Sigmoid colon (tissue), 4 donors: ENCODE measurements around the gene TTC3.

Experiments
- CTCF ChIP-seq, 4 experiments: fragments of 450-650 bp in 3 of 4; fragments of 200-600 bp in 1 of 4; IDR thresholded peaks; one replicate each; pipeline ENCODE4 v1.5.1; 2016 to 2019; ENCODE audit warnings: antibody characterized with exemption in 4 of 4, mild to moderate bottlenecking in 3 of 4, moderate library complexity in 2 of 4
- EP300 ChIP-seq, 4 donors: sonication (generic); formaldehyde crosslinking; IDR thresholded peaks; one replicate each; pipeline ENCODE4 v1.6.1; 2017; ENCODE audit warnings: antibody characterized with exemption in 4 of 4
- POLR2A ChIP-seq, 2 donors: fragments of 450-650 bp; IDR thresholded peaks; one replicate each; pipeline ENCODE4 v1.6.1; 2016; ENCODE audit warnings: antibody characterized with exemption in 2 of 2, mild to moderate bottlenecking in 2 of 2, moderate library complexity in 2 of 2
- POLR2AphosphoS5 ChIP-seq, 4 donors: sonication (generic); formaldehyde crosslinking; IDR thresholded peaks; one replicate each; pipeline ENCODE4 v1.6.1; 2017; ENCODE audit warnings: antibody characterized with exemption in 4 of 4

- TF ChIP-seq CTCF (IDR thresholded peaks at IDR 0.05) = no peak
- TF ChIP-seq POLR2A (IDR thresholded peaks at IDR 0.05) = no peak
- peak; percentile 64 to 91 (median 81) for TF ChIP-seq POLR2AphosphoS5 (IDR thresholded peaks at IDR 0.05)
- TF ChIP-seq EP300 (IDR thresholded peaks at IDR 0.05) = peak; percentile 43 to 92 (median 76)
Measured at GRCh38 chr21:37032877-37033471, 40.1 kb upstream of the TTC3 start.
